Panc1 (cell line): ENCODE results near the gene P2RY6.

Source experiments
- CTCF ChIP-seq: fragments of 450-650 bp; IDR thresholded peaks from 2 replicates; pipeline ENCODE4 v1.5.1; 2017; ENCODE audit warnings: mild to moderate bottlenecking
- TCF7L2 ChIP-seq: IDR thresholded peaks from 2 replicates; pipeline ENCODE4 v1.6.1; 2011; ENCODE audit warnings: mild to moderate bottlenecking, low read depth, low read length, inconsistent platforms

- TF ChIP-seq CTCF (no peak), TCF7L2 (no peak)
These were observed 51.3 kb downstream of the P2RY6 start for GRCh38 chr11:73323464-73323863.
